H9 (cell line): ENCODE measurements around the gene TMEM200A. TPM values are rescaled to one million over a fixed set of nuclear protein-coding genes. Genes with fewer than 3 reads are reported as not detected.

Experiments
- DNase-seq: peaks from one replicate; pipeline ENCODE4 v3.0.0-alpha.2; 2017
- H2AFZ ChIP-seq: one replicate; pipeline ENCODE4 v1.6.1; 2013; ENCODE audit warnings: mild to moderate bottlenecking, low read length, control low read depth, moderate library complexity
- H2AK5ac ChIP-seq: 2 replicates; pipeline ENCODE4 v1.6.1; 2013; ENCODE audit warnings: low read length, control low read depth, mixed read lengths; ENCODE audit not compliant: insufficient read length
- H2BK120ac ChIP-seq: one replicate; pipeline ENCODE4 v1.6.1; 2013; ENCODE audit warnings: low read depth, mild to moderate bottlenecking, low read length, control low read depth, inconsistent platforms; ENCODE audit not compliant: poor library complexity, severe bottlenecking
- H2BK12ac ChIP-seq: 2 replicates; pipeline ENCODE4 v1.6.1; 2013; ENCODE audit warnings: low read length, control low read depth, mixed read lengths, low read depth; ENCODE audit not compliant: insufficient read length
- H2BK15ac ChIP-seq: 2 replicates; pipeline ENCODE4 v1.6.1; 2013; ENCODE audit warnings: low read depth, low read length, control low read depth
- H2BK20ac ChIP-seq: one replicate; pipeline ENCODE4 v1.6.1; 2013; ENCODE audit warnings: low read depth, mild to moderate bottlenecking, low read length, control low read depth, inconsistent platforms; ENCODE audit not compliant: poor library complexity, severe bottlenecking
- H2BK5ac ChIP-seq: 2 replicates; pipeline ENCODE4 v1.6.1; 2013; ENCODE audit warnings: low read length, control low read depth, mixed read lengths; ENCODE audit not compliant: insufficient read length
- H3K14ac ChIP-seq: 2 replicates; pipeline ENCODE4 v1.6.1; 2013; ENCODE audit warnings: low read length, control low read depth; ENCODE audit not compliant: insufficient read depth
- H3K18ac ChIP-seq: 2 replicates; pipeline ENCODE4 v1.6.1; 2013; ENCODE audit warnings: low read depth, mild to moderate bottlenecking, mixed read lengths, low read length, control low read depth; ENCODE audit not compliant: insufficient read length
- H3K23ac ChIP-seq: 2 replicates; pipeline ENCODE4 v1.6.1; 2013; ENCODE audit warnings: low read length, control low read depth, mixed read lengths, low read depth; ENCODE audit not compliant: insufficient read length
- H3K23me2 ChIP-seq: 2 replicates; pipeline ENCODE4 v1.6.1; 2013; ENCODE audit warnings: low read depth, mild to moderate bottlenecking, mixed read lengths, low read length, control low read depth; ENCODE audit not compliant: insufficient read length, poor library complexity, severe bottlenecking
- H3K27ac ChIP-seq: 2 replicates; pipeline ENCODE4 v1.5.1; 2013; ENCODE audit warnings: low read length, control low read depth, mixed read lengths, low read depth; ENCODE audit not compliant: insufficient read length
- H3K27me3 ChIP-seq: 2 replicates; pipeline ENCODE4 v1.6.1; 2013; ENCODE audit warnings: low read length, control low read depth, inconsistent platforms; ENCODE audit not compliant: insufficient read depth
- H3K4ac ChIP-seq: 2 replicates; pipeline ENCODE4 v1.6.1; 2013; ENCODE audit warnings: low read depth, mild to moderate bottlenecking, control low read depth, inconsistent platforms, low read length, moderate library complexity
- H3K4me1 ChIP-seq: 2 replicates; pipeline ENCODE4 v1.6.1; 2013; ENCODE audit warnings: low read length, control low read depth, inconsistent platforms; ENCODE audit not compliant: insufficient read depth
- H3K4me2 ChIP-seq: 2 replicates; pipeline ENCODE4 v1.6.1; 2013; ENCODE audit warnings: low read length, control low read depth, mixed read lengths; ENCODE audit not compliant: insufficient read length, insufficient read depth
- H3K56ac ChIP-seq: 2 replicates; pipeline ENCODE4 v1.6.1; 2013; ENCODE audit warnings: low read depth, mild to moderate bottlenecking, mixed read lengths, low read length, control low read depth; ENCODE audit not compliant: insufficient read length
- H3K79me1 ChIP-seq: 2 replicates; pipeline ENCODE4 v1.6.1; 2013; ENCODE audit warnings: low read depth, mild to moderate bottlenecking, moderate library complexity, low read length, control low read depth, inconsistent platforms; ENCODE audit not compliant: insufficient read depth, poor library complexity, severe bottlenecking
- H3K79me2 ChIP-seq: 2 replicates; pipeline ENCODE4 v1.6.1; 2013; ENCODE audit warnings: low read length, control low read depth, inconsistent platforms; ENCODE audit not compliant: insufficient read depth
- H3K9ac ChIP-seq: 2 replicates; pipeline ENCODE4 v1.6.1; 2013; ENCODE audit warnings: low read length, control low read depth, mixed read lengths; ENCODE audit not compliant: insufficient read length; ENCODE audit errors: extremely low read depth
- H3K9me3 ChIP-seq: one replicate; pipeline ENCODE4 v1.6.1; 2013; ENCODE audit warnings: low read depth, low read length, inconsistent platforms; ENCODE audit not compliant: control insufficient read depth
- H3T11ph ChIP-seq: one replicate; pipeline ENCODE4 v1.6.1; 2013; ENCODE audit warnings: mild to moderate bottlenecking, low read length, control low read depth, inconsistent platforms
- H4K20me1 ChIP-seq: one replicate; pipeline ENCODE4 v1.6.1; 2013; ENCODE audit not compliant: control insufficient read depth, insufficient read length, insufficient read depth
- H4K5ac ChIP-seq: 2 replicates; pipeline ENCODE4 v1.6.1; 2013; ENCODE audit warnings: low read depth, mild to moderate bottlenecking, mixed read lengths, low read length, control low read depth; ENCODE audit not compliant: insufficient read length
- H4K8ac ChIP-seq: replicated peaks from 2 replicates; pipeline ENCODE4 v1.6.1; 2013; ENCODE audit warnings: low read length, control low read depth, mixed read lengths, low read depth; ENCODE audit not compliant: insufficient read length
- H4K91ac ChIP-seq: 2 replicates; pipeline ENCODE4 v1.6.1; 2013; ENCODE audit warnings: low read depth, mild to moderate bottlenecking, moderate library complexity, mixed read lengths, low read length, control low read depth; ENCODE audit not compliant: insufficient read length
- H3K27ac Mint-ChIP-seq, 3 experiments: 2 replicates in 2 of 3; 3 replicates in 1 of 3; pipeline ENCODE4 v1.8.0; 2020 to 2021; ENCODE audit warnings: mixed read lengths in 3 of 3, mild to moderate bottlenecking in 1 of 3, moderate library complexity in 1 of 3
- H3K27me3 Mint-ChIP-seq: 2 replicates; pipeline ENCODE4 v1.8.0; 2021; ENCODE audit warnings: low read depth, mild to moderate bottlenecking, moderate library complexity, mixed read lengths
- H3K36me3 Mint-ChIP-seq, 3 experiments: 2 replicates in 2 of 3; 3 replicates in 1 of 3; pipeline ENCODE4 v1.8.0; 2020 to 2021; ENCODE audit warnings: low read depth in 3 of 3, mixed read lengths in 3 of 3; ENCODE audit not compliant: insufficient read depth in 1 of 3
- H3K4me1 Mint-ChIP-seq, 2 experiments: 2 replicates each; pipeline ENCODE4 v1.8.0; 2020; ENCODE audit warnings: mixed read lengths in 2 of 2
- H3K4me3 Mint-ChIP-seq, 2 experiments: 2 replicates in 1 of 2; 3 replicates in 1 of 2; pipeline ENCODE4 v1.8.0; 2020 to 2021; ENCODE audit warnings: mild to moderate bottlenecking in 2 of 2, mixed read lengths in 2 of 2, moderate library complexity in 1 of 2
- H3K9me3 Mint-ChIP-seq, 2 experiments: 2 replicates in 1 of 2; 3 replicates in 1 of 2; pipeline ENCODE4 v1.8.0; 2020; ENCODE audit warnings: mild to moderate bottlenecking in 2 of 2, mixed read lengths in 2 of 2, moderate library complexity in 1 of 2
- WGBS: extraction: QIAGEN DNeasy Blood & Tissue Kit; methylation state at CpG from one replicate; pipeline ENCODE4 v1.1.7; 2013; ENCODE audit warnings: missing lambda C conversion rate, low lambda C conversion rate, mixed read lengths; ENCODE audit not compliant: insufficient read length; ENCODE audit errors: extremely low coverage; 5-methylcytosine and 5-hydroxymethylcytosine counted together
- total RNA-seq: library from RNA; stranded (reverse); gene quantifications from 2 replicates; pipeline ENCODE4 v1.2.1, GENCODE V29; 2021
- TF ChIP-seq, protein P1 (sequence below): fragments of 200-600 bp; sonication (generic); conservative IDR thresholded peaks from 3 replicates; pipeline ENCODE4 v1.8.0; 2021; ENCODE audit warnings: antibody characterized with exemption, mild to moderate bottlenecking

The TMEM200A gene
- total RNA-seq, 1 experiment from 2014 or later = 6.1 TPM

DNA sequence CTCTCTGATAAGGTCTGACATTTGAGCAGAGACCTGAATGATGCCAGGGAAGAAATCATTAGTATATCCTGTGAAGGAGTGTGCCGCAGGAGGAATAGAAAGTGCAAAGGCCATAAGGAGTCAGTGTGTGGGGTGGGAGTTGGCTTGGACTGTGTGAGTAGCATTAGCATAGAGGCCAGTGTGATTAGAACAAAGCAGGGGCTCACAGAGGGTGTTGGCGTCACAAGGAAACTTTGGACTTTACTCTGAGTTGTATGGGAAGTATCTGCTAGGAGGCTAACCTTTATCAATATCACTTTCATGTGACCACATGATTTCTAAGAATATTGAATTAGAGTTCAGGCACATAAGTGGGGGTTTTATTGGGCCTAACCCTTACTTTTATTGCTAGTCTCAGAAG, 12.1 kb downstream of the TMEM200A start:
- Histone ChIP-seq H3K4me2 (no peak overlapping the region), H3K56ac (no peak overlapping the region), H3K23ac (no peak overlapping the region), H4K20me1 (no peaks in the 10 kb centered on the region), H4K91ac (no peak overlapping the region), H3K4me1 (no peaks in the 10 kb centered on the region; the same call in 1 of the 2 replicates), H3K4ac (no peak overlapping the region), H2AK5ac (no peak overlapping the region), H2BK120ac (no peak overlapping the region), H2BK20ac (no peak overlapping the region), H3K23me2 (no peaks in the 10 kb centered on the region), H2BK12ac (no peak overlapping the region), H3K79me2 (0 out of 2 replicates have a peak, but pooled peaks cover 1% of the 10 kb centered on the region), H2BK15ac (no peak overlapping the region), H3K27ac (no peak overlapping the region), H2BK5ac (no peak overlapping the region), H3K9me3 (no peaks in the 10 kb centered on the region), H2AFZ (no peak overlapping the region), H4K5ac (no peak overlapping the region), H3K18ac (no peak overlapping the region), H4K8ac (no peak overlapping the region), H3T11ph (no peak overlapping the region), H3K27me3 (no peaks in the 10 kb centered on the region), H3K9ac (no peak overlapping the region), H3K14ac (no peak overlapping the region), H3K79me1 (no peaks in the 10 kb centered on the region)
- Mint-ChIP-seq H3K9me3 (no peaks in the 10 kb centered on the region; a peak in 1 of 5 replicates), H3K36me3 (peaks cover 0 to 5% (median 0%) of the 10 kb centered on the region in 3 experiments; a peak in 2 of 7 replicates), H3K4me1 (peaks cover 36 to 41% of the 10 kb centered on the region in 2 experiments), H3K27ac (peak overlapping the region in 2 of 3 experiments; percentile 9 to 50; a peak in 2 of 7 replicates), H3K4me3 (no peak overlapping the region; a peak in 1 of 5 replicates), H3K27me3 (no peaks in the 10 kb centered on the region)
- no peak for DNase-seq
- TF ChIP-seq, protein P1, sequence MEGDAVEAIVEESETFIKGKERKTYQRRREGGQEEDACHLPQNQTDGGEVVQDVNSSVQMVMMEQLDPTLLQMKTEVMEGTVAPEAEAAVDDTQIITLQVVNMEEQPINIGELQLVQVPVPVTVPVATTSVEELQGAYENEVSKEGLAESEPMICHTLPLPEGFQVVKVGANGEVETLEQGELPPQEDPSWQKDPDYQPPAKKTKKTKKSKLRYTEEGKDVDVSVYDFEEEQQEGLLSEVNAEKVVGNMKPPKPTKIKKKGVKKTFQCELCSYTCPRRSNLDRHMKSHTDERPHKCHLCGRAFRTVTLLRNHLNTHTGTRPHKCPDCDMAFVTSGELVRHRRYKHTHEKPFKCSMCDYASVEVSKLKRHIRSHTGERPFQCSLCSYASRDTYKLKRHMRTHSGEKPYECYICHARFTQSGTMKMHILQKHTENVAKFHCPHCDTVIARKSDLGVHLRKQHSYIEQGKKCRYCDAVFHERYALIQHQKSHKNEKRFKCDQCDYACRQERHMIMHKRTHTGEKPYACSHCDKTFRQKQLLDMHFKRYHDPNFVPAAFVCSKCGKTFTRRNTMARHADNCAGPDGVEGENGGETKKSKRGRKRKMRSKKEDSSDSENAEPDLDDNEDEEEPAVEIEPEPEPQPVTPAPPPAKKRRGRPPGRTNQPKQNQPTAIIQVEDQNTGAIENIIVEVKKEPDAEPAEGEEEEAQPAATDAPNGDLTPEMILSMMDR = no peak
- WGBS = no CpG with 5 or more reads among the region's 2 CpGs
